Measurements from ENCODE around the gene NOXA1.

- TF ChIP-seq, protein P1, sequence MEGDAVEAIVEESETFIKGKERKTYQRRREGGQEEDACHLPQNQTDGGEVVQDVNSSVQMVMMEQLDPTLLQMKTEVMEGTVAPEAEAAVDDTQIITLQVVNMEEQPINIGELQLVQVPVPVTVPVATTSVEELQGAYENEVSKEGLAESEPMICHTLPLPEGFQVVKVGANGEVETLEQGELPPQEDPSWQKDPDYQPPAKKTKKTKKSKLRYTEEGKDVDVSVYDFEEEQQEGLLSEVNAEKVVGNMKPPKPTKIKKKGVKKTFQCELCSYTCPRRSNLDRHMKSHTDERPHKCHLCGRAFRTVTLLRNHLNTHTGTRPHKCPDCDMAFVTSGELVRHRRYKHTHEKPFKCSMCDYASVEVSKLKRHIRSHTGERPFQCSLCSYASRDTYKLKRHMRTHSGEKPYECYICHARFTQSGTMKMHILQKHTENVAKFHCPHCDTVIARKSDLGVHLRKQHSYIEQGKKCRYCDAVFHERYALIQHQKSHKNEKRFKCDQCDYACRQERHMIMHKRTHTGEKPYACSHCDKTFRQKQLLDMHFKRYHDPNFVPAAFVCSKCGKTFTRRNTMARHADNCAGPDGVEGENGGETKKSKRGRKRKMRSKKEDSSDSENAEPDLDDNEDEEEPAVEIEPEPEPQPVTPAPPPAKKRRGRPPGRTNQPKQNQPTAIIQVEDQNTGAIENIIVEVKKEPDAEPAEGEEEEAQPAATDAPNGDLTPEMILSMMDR (IDR thresholded peaks at IDR 0.05) = no peak
- TF ChIP-seq POLR2A (IDR thresholded peaks at IDR 0.05) = no peak
Measured at GRCh38 chr9:137480686-137481683, 57.8 kb downstream of the NOXA1 start.

Data from testis (tissue), 2 donors.